GM12878 (cell line): ENCODE data around the gene TMEM132C. TPM values are rescaled to one million over a fixed set of nuclear protein-coding genes. Genes with fewer than 3 reads are reported as not detected.

Experiments used
- ATAC-seq: fragments of 200-7000 bp; cut with Tn5 transposase; 3 replicates; pipeline ENCODE4 v1.9.1; 2020; ENCODE audit warnings: mild to moderate bottlenecking, moderate library complexity
- BruUV-seq: library from RNA; stranded (reverse); fragments of 400-500 nt; replicated peaks from 2 replicates; lab custom pipeline; 2021; lab: Mats Ljungman, UMichigan
- CTCF ChIA-PET: fragments of 300-600 bp; sonication (Branson Sonifier 250); formaldehyde crosslinking; extraction: SDS; loops from one replicate; lab custom pipeline; 2021; ENCODE audit warnings: inconsistent platforms; lab: Yijun Ruan, JAX
- POLR2A ChIA-PET: fragments of 350-600 bp; formaldehyde crosslinking; extraction: SDS; loops from one replicate; lab custom pipeline; 2021; ENCODE audit warnings: inconsistent platforms; lab: Charles Lee
- RAD21 ChIA-PET: fragments of 300-600 bp; sonication (Branson Sonifier 250); formaldehyde crosslinking; loops from one replicate; lab custom pipeline; 2023; ENCODE audit warnings: antibody characterized with exemption; ENCODE audit not compliant: unreplicated experiment; lab: Charles Lee
- SMC1A ChIA-PET: fragments of 300-600 bp; sonication (Branson Sonifier 250); formaldehyde crosslinking; loops from one replicate; lab custom pipeline; 2023; ENCODE audit not compliant: unreplicated experiment, uncharacterized antibody; lab: Charles Lee
- DNase-seq: peaks from one replicate; pipeline ENCODE4 v3.0.0-alpha.2; 2011; ENCODE audit warnings: low read depth, low spot score
- FAIRE-seq: peaks from 3 replicates; lab custom pipeline; 2011; peaks lifted over from hg19 to GRCh38; lab: Jason Lieb, UNC
- H2AFZ ChIP-seq: 2 replicates; pipeline ENCODE4 v1.6.0; 2011; ENCODE audit warnings: low read depth, low read length, control low read depth; ENCODE audit not compliant: control insufficient read depth
- H3K27ac ChIP-seq: 2 replicates; pipeline ENCODE4 v1.5.1; 2011; ENCODE audit warnings: control low read depth; ENCODE audit not compliant: control insufficient read depth, insufficient read depth
- H3K27me3 ChIP-seq, 2 experiments: replicated peaks in 1 of 2; 2 replicates each; pipeline versions ENCODE4 v1.6.0 to v1.6.1; 2011; ENCODE audit warnings: low read length in 1 of 2; ENCODE audit not compliant: control insufficient read depth in 2 of 2, insufficient read depth in 2 of 2
- H3K36me3 ChIP-seq, 2 experiments: 2 replicates each; pipeline ENCODE4 v1.5.1; 2011; ENCODE audit warnings: low read length in 1 of 2; ENCODE audit not compliant: control insufficient read depth in 2 of 2, insufficient read depth in 2 of 2
- H3K4me1 ChIP-seq: 2 replicates; pipeline ENCODE4 v1.6.1; 2011; ENCODE audit warnings: mild to moderate bottlenecking, low read length, moderate library complexity, mixed read lengths; ENCODE audit not compliant: control insufficient read depth, insufficient read depth
- H3K4me2 ChIP-seq: 2 replicates; pipeline ENCODE4 v1.6.0; 2011; ENCODE audit warnings: control low read depth; ENCODE audit not compliant: control insufficient read depth, insufficient read depth
- H3K4me3 ChIP-seq: fragments of 200-600 bp; sonication (generic); 2 replicates; pipeline ENCODE4 v1.5.1; 2016
- H3K79me2 ChIP-seq: 2 replicates; pipeline ENCODE4 v1.6.0; 2011; ENCODE audit warnings: low read length; ENCODE audit not compliant: control insufficient read depth, insufficient read depth
- H3K9ac ChIP-seq: 2 replicates; pipeline ENCODE4 v1.8.0; 2011; ENCODE audit warnings: low read length, control low read depth, mixed read lengths; ENCODE audit not compliant: control insufficient read depth, insufficient read depth
- H3K9me3 ChIP-seq: replicated peaks from 3 replicates; pipeline ENCODE4 v1.5.1; 2011; ENCODE audit warnings: mild to moderate bottlenecking, low read length; ENCODE audit not compliant: control insufficient read depth, insufficient read depth
- H4K20me1 ChIP-seq: 2 replicates; pipeline ENCODE4 v1.6.0; 2011; ENCODE audit not compliant: control insufficient read depth, insufficient read depth
- EGR1 ChIP-seq, 2 experiments: IDR thresholded peaks; 1 replicate in 1 of 2; 2 replicates in 1 of 2; pipeline ENCODE4 v1.6.1; 2011 to 2012; ENCODE audit warnings: low read depth in 2 of 2, low read length in 2 of 2, borderline replicate concordance in 1 of 2, mild to moderate bottlenecking in 1 of 2, moderate library complexity in 1 of 2
- KLF5 ChIP-seq: fragments of 450-650 bp; IDR thresholded peaks from 2 replicates; pipeline ENCODE4 v1.6.1; 2014; ENCODE audit warnings: mild to moderate bottlenecking; ENCODE audit not compliant: partially characterized antibody
- LARP7 ChIP-seq: fragments of 450-650 bp; IDR thresholded peaks from 2 replicates; pipeline ENCODE4 v1.6.1; 2017; ENCODE audit warnings: mild to moderate bottlenecking
- MYB ChIP-seq: fragments of 150-350 bp; IDR thresholded peaks from 2 replicates; pipeline ENCODE4 v1.6.1; 2014; ENCODE audit warnings: mild to moderate bottlenecking, low read depth, low read length, borderline replicate concordance
- NR2F1 ChIP-seq: fragments of 450-650 bp; conservative IDR thresholded peaks from 2 replicates; pipeline ENCODE4 v1.6.1; 2017; ENCODE audit warnings: mild to moderate bottlenecking
- PAX8 ChIP-seq: fragments of 450-650 bp; IDR thresholded peaks from 2 replicates; pipeline ENCODE4 v1.6.1; 2017; ENCODE audit warnings: mild to moderate bottlenecking, moderate library complexity
- RFX5 ChIP-seq: IDR thresholded peaks from 2 replicates; pipeline ENCODE4 v1.6.1; 2011; ENCODE audit warnings: low read depth, low read length, improper control_type of control experiment
- SRF ChIP-seq, 2 experiments: IDR thresholded peaks; 2 replicates each; pipeline ENCODE4 v1.6.1; 2011; ENCODE audit warnings: low read depth in 2 of 2, low read length in 2 of 2, mild to moderate bottlenecking in 1 of 2, moderate library complexity in 1 of 2
- SUPT20H ChIP-seq: IDR thresholded peaks from 2 replicates; pipeline ENCODE4 v1.6.1; 2011; ENCODE audit warnings: low read depth, mild to moderate bottlenecking, low read length, moderate library complexity, borderline replicate concordance; ENCODE audit not compliant: control insufficient read depth
- TCF3 ChIP-seq: IDR thresholded peaks from 2 replicates; pipeline ENCODE4 v1.6.1; 2012; ENCODE audit warnings: low read depth, mild to moderate bottlenecking, low read length, borderline replicate concordance; ENCODE audit not compliant: insufficient read depth
- ZNF24 ChIP-seq: fragments of 450-650 bp; IDR thresholded peaks from 2 replicates; pipeline ENCODE4 v1.6.1; 2017; ENCODE audit warnings: antibody characterized with exemption, mild to moderate bottlenecking
- WGBS: methylation state at CpG from one replicate; pipeline ENCODE4 v1.1.6; 2016; ENCODE audit warnings: low lambda C conversion rate; ENCODE audit not compliant: insufficient replicate concordance, insufficient coverage; ENCODE audit errors: missing lambda C conversion rate; 5-methylcytosine and 5-hydroxymethylcytosine counted together
- in situ Hi-C: fragments of 300-500 bp; cut with MboI; formaldehyde crosslinking; loops from 9 replicates; pipeline ENCODE4 v1.14.3; 2018; ENCODE audit warnings: mixed read lengths
- intact Hi-C: fragments of 100-400 bp; cut with micrococcal nuclease; formaldehyde crosslinking; loops from one replicate; pipeline ENCODE4 v1.14.2; 2022; ENCODE audit not compliant: unreplicated experiment
- polyA plus RNA-seq, 11 experiments: library from polyadenylated mRNA; depleted of rRNA in 4 of 11; unstranded in 6 of 11; stranded (reverse) in 5 of 11; fragments of >200 nt; fragmentation: Nextera tagmentation in 4 of 11; fragmentation: Illumina TruSeq in 1 of 11; extraction: Ambion mirVana in 4 of 11; extraction: Trizol in 1 of 11; gene quantifications; 1 replicate in 1 of 11; 2 replicates in 10 of 11; pipeline versions ENCODE4 v1.2.1 to v1.2.3, GENCODE V29; 2011 to 2016; ENCODE audit warnings: inconsistent platforms in 2 of 11, missing spikeins in 2 of 11, low read depth in 1 of 11
- total RNA-seq, 4 experiments: library from RNA; depleted of rRNA in 3 of 4; stranded (reverse); fragments of >200 nt in 3 of 4; fragmentation: Illumina TruSeq in 1 of 4; extraction: Trizol in 1 of 4; gene quantifications; 2 replicates each; pipeline versions ENCODE4 v1.2.1 to v1.2.3, GENCODE V29; 2013 to 2021
- TF ChIP-seq, protein P1 (sequence below): IDR thresholded peaks from 2 replicates; pipeline ENCODE4 v1.6.1; 2012; ENCODE audit warnings: mild to moderate bottlenecking, low read depth, low read length
- TF ChIP-seq, protein P2 (sequence below): fragments of 450-650 bp; IDR thresholded peaks from 2 replicates; pipeline ENCODE4 v1.6.1; 2016; ENCODE audit warnings: mild to moderate bottlenecking
- TF ChIP-seq, protein P3 (sequence below): IDR thresholded peaks from 2 replicates; pipeline ENCODE4 v1.6.1; 2012; ENCODE audit warnings: improper control_type of control experiment, low read depth, low read length; ENCODE audit not compliant: insufficient replicate concordance

Gene TMEM132C
- total and polyA plus RNA-seq, 10 of the 15 experiments (the other 5 are each of a cell fraction or from before 2014, with no cell fraction given): not detected

DNA sequence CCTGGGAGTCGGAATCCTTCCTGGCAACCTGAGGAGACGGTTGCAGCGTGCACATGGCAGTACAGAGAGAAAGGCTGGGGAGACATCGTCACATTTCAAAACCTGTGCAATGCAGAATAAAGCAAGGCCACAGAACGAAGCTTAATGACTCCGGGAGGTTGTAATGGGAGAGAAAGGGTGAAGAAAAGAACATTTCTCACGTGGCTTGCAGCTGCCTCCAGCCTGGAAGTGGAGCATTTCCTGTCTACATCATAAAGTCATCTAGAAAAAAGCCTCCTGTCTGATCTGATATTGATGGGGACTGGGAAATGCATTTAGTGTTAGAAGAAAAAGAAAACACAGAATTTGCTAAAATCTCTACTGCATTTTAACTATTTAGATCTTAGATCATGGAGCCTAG, 209.3 kb downstream of the TMEM132C start:
- Histone ChIP-seq H3K4me2 (no peak overlapping the region), H3K79me2 (no peaks in the 10 kb centered on the region), H3K9me3 (no peaks in the 10 kb centered on the region), H3K4me3 (no peak overlapping the region), H3K9ac (no peak overlapping the region), H4K20me1 (no peaks in the 10 kb centered on the region), H3K27ac (no peak overlapping the region), H3K4me1 (no peaks in the 10 kb centered on the region), H3K27me3 (no peaks in the 10 kb centered on the region), H2AFZ (no peak overlapping the region), H3K36me3 (no peaks in the 10 kb centered on the region)
- no peak for TF ChIP-seq NR2F1
- no peak for TF ChIP-seq SRF (IDR thresholded peaks at IDR 0.05; ENCODE audit: low read depth in 2 of 2, low read length in 2 of 2)
- TF ChIP-seq RFX5: no peak
- TF ChIP-seq, protein P1, sequence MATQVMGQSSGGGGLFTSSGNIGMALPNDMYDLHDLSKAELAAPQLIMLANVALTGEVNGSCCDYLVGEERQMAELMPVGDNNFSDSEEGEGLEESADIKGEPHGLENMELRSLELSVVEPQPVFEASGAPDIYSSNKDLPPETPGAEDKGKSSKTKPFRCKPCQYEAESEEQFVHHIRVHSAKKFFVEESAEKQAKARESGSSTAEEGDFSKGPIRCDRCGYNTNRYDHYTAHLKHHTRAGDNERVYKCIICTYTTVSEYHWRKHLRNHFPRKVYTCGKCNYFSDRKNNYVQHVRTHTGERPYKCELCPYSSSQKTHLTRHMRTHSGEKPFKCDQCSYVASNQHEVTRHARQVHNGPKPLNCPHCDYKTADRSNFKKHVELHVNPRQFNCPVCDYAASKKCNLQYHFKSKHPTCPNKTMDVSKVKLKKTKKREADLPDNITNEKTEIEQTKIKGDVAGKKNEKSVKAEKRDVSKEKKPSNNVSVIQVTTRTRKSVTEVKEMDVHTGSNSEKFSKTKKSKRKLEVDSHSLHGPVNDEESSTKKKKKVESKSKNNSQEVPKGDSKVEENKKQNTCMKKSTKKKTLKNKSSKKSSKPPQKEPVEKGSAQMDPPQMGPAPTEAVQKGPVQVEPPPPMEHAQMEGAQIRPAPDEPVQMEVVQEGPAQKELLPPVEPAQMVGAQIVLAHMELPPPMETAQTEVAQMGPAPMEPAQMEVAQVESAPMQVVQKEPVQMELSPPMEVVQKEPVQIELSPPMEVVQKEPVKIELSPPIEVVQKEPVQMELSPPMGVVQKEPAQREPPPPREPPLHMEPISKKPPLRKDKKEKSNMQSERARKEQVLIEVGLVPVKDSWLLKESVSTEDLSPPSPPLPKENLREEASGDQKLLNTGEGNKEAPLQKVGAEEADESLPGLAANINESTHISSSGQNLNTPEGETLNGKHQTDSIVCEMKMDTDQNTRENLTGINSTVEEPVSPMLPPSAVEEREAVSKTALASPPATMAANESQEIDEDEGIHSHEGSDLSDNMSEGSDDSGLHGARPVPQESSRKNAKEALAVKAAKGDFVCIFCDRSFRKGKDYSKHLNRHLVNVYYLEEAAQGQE: no peak
- TF ChIP-seq KLF5: no peak
- no peak for TF ChIP-seq LARP7
- no peak for TF ChIP-seq TCF3
- TF ChIP-seq, protein P2, sequence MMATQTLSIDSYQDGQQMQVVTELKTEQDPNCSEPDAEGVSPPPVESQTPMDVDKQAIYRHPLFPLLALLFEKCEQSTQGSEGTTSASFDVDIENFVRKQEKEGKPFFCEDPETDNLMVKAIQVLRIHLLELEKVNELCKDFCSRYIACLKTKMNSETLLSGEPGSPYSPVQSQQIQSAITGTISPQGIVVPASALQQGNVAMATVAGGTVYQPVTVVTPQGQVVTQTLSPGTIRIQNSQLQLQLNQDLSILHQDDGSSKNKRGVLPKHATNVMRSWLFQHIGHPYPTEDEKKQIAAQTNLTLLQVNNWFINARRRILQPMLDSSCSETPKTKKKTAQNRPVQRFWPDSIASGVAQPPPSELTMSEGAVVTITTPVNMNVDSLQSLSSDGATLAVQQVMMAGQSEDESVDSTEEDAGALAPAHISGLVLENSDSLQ: no peak
- TF ChIP-seq EGR1 (IDR thresholded peaks at IDR 0.05; ENCODE audit: borderline replicate concordance in 1 of 2, low read depth in 2 of 2, low read length in 2 of 2): no peak
- no peak for TF ChIP-seq ZNF24
- no peak for TF ChIP-seq MYB
- TF ChIP-seq PAX8: no peak
- TF ChIP-seq, protein P3, sequence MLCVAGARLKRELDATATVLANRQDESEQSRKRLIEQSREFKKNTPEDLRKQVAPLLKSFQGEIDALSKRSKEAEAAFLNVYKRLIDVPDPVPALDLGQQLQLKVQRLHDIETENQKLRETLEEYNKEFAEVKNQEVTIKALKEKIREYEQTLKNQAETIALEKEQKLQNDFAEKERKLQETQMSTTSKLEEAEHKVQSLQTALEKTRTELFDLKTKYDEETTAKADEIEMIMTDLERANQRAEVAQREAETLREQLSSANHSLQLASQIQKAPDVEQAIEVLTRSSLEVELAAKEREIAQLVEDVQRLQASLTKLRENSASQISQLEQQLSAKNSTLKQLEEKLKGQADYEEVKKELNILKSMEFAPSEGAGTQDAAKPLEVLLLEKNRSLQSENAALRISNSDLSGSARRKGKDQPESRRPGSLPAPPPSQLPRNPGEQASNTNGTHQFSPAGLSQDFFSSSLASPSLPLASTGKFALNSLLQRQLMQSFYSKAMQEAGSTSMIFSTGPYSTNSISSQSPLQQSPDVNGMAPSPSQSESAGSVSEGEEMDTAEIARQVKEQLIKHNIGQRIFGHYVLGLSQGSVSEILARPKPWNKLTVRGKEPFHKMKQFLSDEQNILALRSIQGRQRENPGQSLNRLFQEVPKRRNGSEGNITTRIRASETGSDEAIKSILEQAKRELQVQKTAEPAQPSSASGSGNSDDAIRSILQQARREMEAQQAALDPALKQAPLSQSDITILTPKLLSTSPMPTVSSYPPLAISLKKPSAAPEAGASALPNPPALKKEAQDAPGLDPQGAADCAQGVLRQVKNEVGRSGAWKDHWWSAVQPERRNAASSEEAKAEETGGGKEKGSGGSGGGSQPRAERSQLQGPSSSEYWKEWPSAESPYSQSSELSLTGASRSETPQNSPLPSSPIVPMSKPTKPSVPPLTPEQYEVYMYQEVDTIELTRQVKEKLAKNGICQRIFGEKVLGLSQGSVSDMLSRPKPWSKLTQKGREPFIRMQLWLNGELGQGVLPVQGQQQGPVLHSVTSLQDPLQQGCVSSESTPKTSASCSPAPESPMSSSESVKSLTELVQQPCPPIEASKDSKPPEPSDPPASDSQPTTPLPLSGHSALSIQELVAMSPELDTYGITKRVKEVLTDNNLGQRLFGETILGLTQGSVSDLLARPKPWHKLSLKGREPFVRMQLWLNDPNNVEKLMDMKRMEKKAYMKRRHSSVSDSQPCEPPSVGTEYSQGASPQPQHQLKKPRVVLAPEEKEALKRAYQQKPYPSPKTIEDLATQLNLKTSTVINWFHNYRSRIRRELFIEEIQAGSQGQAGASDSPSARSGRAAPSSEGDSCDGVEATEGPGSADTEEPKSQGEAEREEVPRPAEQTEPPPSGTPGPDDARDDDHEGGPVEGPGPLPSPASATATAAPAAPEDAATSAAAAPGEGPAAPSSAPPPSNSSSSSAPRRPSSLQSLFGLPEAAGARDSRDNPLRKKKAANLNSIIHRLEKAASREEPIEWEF: no peak
- no peak for TF ChIP-seq SUPT20H
- DNase-seq (no peak), FAIRE-seq (no peak), ATAC-seq (no peak)
- BruUV-seq: no TSS peak
- intact Hi-C loops: no loop called here
- 17% methylated on average over 7 of the region's 7 CpGs for WGBS
- RAD21 ChIA-PET: no interaction called here
- in situ Hi-C loops: no loop called here
- CTCF ChIA-PET: no interaction called here
- POLR2A ChIA-PET: no interaction called here
- SMC1A ChIA-PET: no interaction called here
